GM12875 (cell line): ENCODE data around the gene CREB5.
"Not testable (repeated sequence)": the region's sequence is repeated elsewhere in the genome, so short reads cannot be mapped to it uniquely, and the experiment has no call there.

Experiments used
- H3K4me3 ChIP-seq: one replicate; pipeline ENCODE4 v1.5.1; 2011; ENCODE audit warnings: low read depth, low read length, control low read depth
- CTCF ChIP-seq: IDR thresholded peaks from 2 replicates; pipeline ENCODE4 v1.5.1; 2011; ENCODE audit warnings: low read depth, mild to moderate bottlenecking, control low read depth, inconsistent platforms, low read length, moderate library complexity, borderline replicate concordance; ENCODE audit not compliant: insufficient read depth

CREB5 gene

GRCh38 chr7:28551331-28551730 lies 139.0 kb downstream of the CREB5 start:
- TF ChIP-seq CTCF = no peak
- H3K4me3 ChIP-seq = no peak overlapping the region

- not testable (repeated sequence) for H3K4me3 ChIP-seq
Observed at GRCh38 chr7:28551766-28552165, 139.4 kb downstream of the CREB5 start.

- no peak overlapping the region for H3K4me3 ChIP-seq
- TF ChIP-seq CTCF = no peak
Observed at GRCh38 chr7:28554802-28555471, 142.6 kb downstream of the CREB5 start.

- no peak overlapping the region for H3K4me3 ChIP-seq
- no peak for TF ChIP-seq CTCF
Observed at GRCh38 chr7:28556025-28556424, 143.7 kb downstream of the CREB5 start.

GRCh38 chr7:28556671-28557070 lies 144.4 kb downstream of the CREB5 start:
- TF ChIP-seq CTCF = no peak
- no peak overlapping the region for H3K4me3 ChIP-seq

GRCh38 chr7:28558236-28558635 lies 145.9 kb downstream of the CREB5 start:
- TF ChIP-seq CTCF = no peak

GRCh38 chr7:28560767-28561166 lies 148.4 kb downstream of the CREB5 start:
- no peak overlapping the region for H3K4me3 ChIP-seq
- TF ChIP-seq CTCF = no peak

More at GRCh38 chr7:28558236-28558635, 145.9 kb downstream of the CREB5 start:
- no peak overlapping the region for H3K4me3 ChIP-seq

- no peak overlapping the region for H3K4me3 ChIP-seq
- no peak for TF ChIP-seq CTCF
Observed at GRCh38 chr7:28564033-28564432, 151.7 kb downstream of the CREB5 start.
